Measurements from ENCODE around the gene BID. TPM values are rescaled to one million over a fixed set of nuclear protein-coding genes. Genes with fewer than 3 reads are reported as not detected.

The BID gene
- total RNA-seq, 1 experiment from 2014 or later: 58.2 TPM

- Histone ChIP-seq H3K9me3 (ENCODE audit: control insufficient read depth in 1 of 2, insufficient read depth in 1 of 2, low read depth in 1 of 2, low read length in 2 of 2) (no peaks in the 10 kb centered on the region), H3K9ac (ENCODE audit: low read length) (no peak overlapping the region), H3K27ac (ENCODE audit: low read depth, low read length) (no peak overlapping the region), H3K9me2 (ENCODE audit: insufficient read depth) (no peaks in the 10 kb centered on the region), H2AFZ (ENCODE audit: low read depth, low read length, poor library complexity, severe bottlenecking) (no peak overlapping the region), H3K36me3 (ENCODE audit: control insufficient read depth in 1 of 2, insufficient read depth in 2 of 2, low read length in 2 of 2) (peaks cover 15 to 27% of the 10 kb centered on the region in 2 experiments; a peak in 3 of 4 replicates), H3K79me2 (ENCODE audit: insufficient read depth, low read length) (no peaks in the 10 kb centered on the region), H3K27me3 (ENCODE audit: insufficient read depth, low read length) (no peaks in the 10 kb centered on the region), H4K20me1 (ENCODE audit: insufficient read depth) (no peaks in the 10 kb centered on the region), H3K4me1 (ENCODE audit: control insufficient read depth in 1 of 2, insufficient read depth in 2 of 2, low read length in 2 of 2) (no peaks in the 10 kb centered on the region), H3K4me2 (ENCODE audit: low read length) (no peak overlapping the region), H3K4me3 (replicated peaks in 1 of 2; ENCODE audit: low read depth in 1 of 2, low read length in 2 of 2) (no peak overlapping the region)
- intact Hi-C loops (cut with micrococcal nuclease): no loop called here
- ATAC-seq (no peak), DNase-seq (ENCODE audit: low read depth, low spot score) (no peak)
- RAD21 ChIA-PET (ENCODE audit: low non-redundant PET in 1 of 2, low total read pairs in 2 of 2, uncharacterized antibody in 2 of 2, unreplicated experiment in 2 of 2): no interaction called here
- BruUV-seq (replicated peaks): no TSS peak
- CTCF ChIA-PET: interaction anchor here (2.7 kb wide), 1 partner anchor 13 kb away, joined by 14 read pairs; no protein-coding TSS in a partner anchor
- no peak for TF ChIP-seq EZH2 (IDR thresholded peaks at IDR 0.05)
- no peak for TF ChIP-seq RAD21 (IDR thresholded peaks at IDR 0.05; ENCODE audit: low read depth)
- TF ChIP-seq ZFX (IDR thresholded peaks at IDR 0.05): no peak
- TF ChIP-seq, protein P1, sequence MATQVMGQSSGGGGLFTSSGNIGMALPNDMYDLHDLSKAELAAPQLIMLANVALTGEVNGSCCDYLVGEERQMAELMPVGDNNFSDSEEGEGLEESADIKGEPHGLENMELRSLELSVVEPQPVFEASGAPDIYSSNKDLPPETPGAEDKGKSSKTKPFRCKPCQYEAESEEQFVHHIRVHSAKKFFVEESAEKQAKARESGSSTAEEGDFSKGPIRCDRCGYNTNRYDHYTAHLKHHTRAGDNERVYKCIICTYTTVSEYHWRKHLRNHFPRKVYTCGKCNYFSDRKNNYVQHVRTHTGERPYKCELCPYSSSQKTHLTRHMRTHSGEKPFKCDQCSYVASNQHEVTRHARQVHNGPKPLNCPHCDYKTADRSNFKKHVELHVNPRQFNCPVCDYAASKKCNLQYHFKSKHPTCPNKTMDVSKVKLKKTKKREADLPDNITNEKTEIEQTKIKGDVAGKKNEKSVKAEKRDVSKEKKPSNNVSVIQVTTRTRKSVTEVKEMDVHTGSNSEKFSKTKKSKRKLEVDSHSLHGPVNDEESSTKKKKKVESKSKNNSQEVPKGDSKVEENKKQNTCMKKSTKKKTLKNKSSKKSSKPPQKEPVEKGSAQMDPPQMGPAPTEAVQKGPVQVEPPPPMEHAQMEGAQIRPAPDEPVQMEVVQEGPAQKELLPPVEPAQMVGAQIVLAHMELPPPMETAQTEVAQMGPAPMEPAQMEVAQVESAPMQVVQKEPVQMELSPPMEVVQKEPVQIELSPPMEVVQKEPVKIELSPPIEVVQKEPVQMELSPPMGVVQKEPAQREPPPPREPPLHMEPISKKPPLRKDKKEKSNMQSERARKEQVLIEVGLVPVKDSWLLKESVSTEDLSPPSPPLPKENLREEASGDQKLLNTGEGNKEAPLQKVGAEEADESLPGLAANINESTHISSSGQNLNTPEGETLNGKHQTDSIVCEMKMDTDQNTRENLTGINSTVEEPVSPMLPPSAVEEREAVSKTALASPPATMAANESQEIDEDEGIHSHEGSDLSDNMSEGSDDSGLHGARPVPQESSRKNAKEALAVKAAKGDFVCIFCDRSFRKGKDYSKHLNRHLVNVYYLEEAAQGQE (IDR thresholded peaks at IDR 0.05; ENCODE audit: low read depth): no peak
- no peak for TF ChIP-seq EGR1 (IDR thresholded peaks at IDR 0.05; ENCODE audit: low read depth)
- TF ChIP-seq ZNF274 (IDR thresholded peaks at IDR 0.05; ENCODE audit: low read depth, low read length): no peak
- TF ChIP-seq YY1 (IDR thresholded peaks at IDR 0.05; ENCODE audit: extremely low read depth, insufficient replicate concordance, low read depth, low read length): no peak
- no peak for TF ChIP-seq TCF7L2 (IDR thresholded peaks at IDR 0.05; ENCODE audit: borderline replicate concordance, extremely low read depth, insufficient read depth, insufficient read length)
- TF ChIP-seq, protein P2, sequence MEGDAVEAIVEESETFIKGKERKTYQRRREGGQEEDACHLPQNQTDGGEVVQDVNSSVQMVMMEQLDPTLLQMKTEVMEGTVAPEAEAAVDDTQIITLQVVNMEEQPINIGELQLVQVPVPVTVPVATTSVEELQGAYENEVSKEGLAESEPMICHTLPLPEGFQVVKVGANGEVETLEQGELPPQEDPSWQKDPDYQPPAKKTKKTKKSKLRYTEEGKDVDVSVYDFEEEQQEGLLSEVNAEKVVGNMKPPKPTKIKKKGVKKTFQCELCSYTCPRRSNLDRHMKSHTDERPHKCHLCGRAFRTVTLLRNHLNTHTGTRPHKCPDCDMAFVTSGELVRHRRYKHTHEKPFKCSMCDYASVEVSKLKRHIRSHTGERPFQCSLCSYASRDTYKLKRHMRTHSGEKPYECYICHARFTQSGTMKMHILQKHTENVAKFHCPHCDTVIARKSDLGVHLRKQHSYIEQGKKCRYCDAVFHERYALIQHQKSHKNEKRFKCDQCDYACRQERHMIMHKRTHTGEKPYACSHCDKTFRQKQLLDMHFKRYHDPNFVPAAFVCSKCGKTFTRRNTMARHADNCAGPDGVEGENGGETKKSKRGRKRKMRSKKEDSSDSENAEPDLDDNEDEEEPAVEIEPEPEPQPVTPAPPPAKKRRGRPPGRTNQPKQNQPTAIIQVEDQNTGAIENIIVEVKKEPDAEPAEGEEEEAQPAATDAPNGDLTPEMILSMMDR (IDR thresholded peaks at IDR 0.05 in 2 of 3, conservative IDR thresholded peaks at IDR 0.05 in 1 of 3; ENCODE audit: borderline replicate concordance in 1 of 3, insufficient read depth in 1 of 3, low read depth in 2 of 3, low read length in 2 of 3): no peak
- POLR2A ChIA-PET: no interaction called here
These were observed 44.7 kb downstream of the BID start for GRCh38 chr22:17729561-17729960.
